H1 (cell line): ENCODE measurements around the gene DNAJB13.

Source experiments
- CHD1 ChIP-seq: IDR thresholded peaks from 2 replicates; pipeline ENCODE4 v1.6.1; 2012; ENCODE audit warnings: low read depth, low read length, improper control_type of control experiment
- EZH2 ChIP-seq: fragments of 200-600 bp; sonication (generic); IDR thresholded peaks from 2 replicates; pipeline ENCODE4 v1.7.1; 2012; ENCODE audit warnings: low read depth, mild to moderate bottlenecking, moderate library complexity, low read length, inconsistent platforms; ENCODE audit not compliant: severe bottlenecking
- POLR2A ChIP-seq, 2 experiments: IDR thresholded peaks; 1 replicate in 1 of 2; 2 replicates in 1 of 2; pipeline ENCODE4 v1.6.1; 2011; ENCODE audit warnings: low read depth in 2 of 2, low read length in 2 of 2, mild to moderate bottlenecking in 2 of 2; ENCODE audit errors: control extremely low read depth in 1 of 2
- TF ChIP-seq, protein P1 (sequence below), 3 experiments: IDR thresholded peaks; 1 replicate in 2 of 3; 2 replicates in 1 of 3; pipeline versions ENCODE4 v1.5.1 to v1.6.1; 2011; ENCODE audit warnings: low read length in 3 of 3, mild to moderate bottlenecking in 3 of 3, inconsistent platforms in 2 of 3, low read depth in 1 of 3, moderate library complexity in 1 of 3; ENCODE audit not compliant: insufficient read depth in 1 of 3; ENCODE audit errors: control extremely low read depth in 1 of 3

DNA sequence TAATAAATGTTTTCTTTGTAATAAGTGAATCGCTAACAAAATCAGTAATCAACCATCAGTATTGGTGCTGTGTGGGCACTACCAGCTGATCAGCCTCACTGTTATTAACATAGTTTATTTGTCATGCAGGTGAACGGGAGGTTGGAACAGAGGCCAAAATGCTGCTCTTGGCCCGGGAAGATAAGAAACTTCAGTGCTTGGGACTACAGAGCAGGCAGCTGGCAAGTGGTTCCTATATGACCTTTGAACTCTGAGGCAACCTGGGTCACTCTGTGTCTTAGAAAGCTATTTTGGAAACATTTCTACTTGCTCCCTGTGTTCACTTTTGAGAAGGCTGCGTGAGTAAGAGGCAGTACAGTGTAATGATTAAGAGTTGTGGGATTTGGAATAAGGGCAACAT, 36.5 kb upstream of the DNAJB13 start:
- TF ChIP-seq, protein P1, sequence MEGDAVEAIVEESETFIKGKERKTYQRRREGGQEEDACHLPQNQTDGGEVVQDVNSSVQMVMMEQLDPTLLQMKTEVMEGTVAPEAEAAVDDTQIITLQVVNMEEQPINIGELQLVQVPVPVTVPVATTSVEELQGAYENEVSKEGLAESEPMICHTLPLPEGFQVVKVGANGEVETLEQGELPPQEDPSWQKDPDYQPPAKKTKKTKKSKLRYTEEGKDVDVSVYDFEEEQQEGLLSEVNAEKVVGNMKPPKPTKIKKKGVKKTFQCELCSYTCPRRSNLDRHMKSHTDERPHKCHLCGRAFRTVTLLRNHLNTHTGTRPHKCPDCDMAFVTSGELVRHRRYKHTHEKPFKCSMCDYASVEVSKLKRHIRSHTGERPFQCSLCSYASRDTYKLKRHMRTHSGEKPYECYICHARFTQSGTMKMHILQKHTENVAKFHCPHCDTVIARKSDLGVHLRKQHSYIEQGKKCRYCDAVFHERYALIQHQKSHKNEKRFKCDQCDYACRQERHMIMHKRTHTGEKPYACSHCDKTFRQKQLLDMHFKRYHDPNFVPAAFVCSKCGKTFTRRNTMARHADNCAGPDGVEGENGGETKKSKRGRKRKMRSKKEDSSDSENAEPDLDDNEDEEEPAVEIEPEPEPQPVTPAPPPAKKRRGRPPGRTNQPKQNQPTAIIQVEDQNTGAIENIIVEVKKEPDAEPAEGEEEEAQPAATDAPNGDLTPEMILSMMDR (IDR thresholded peaks at IDR 0.05; ENCODE audit: control extremely low read depth in 1 of 3, insufficient read depth in 1 of 3, low read depth in 1 of 3, low read length in 3 of 3), result no peak
- no peak for TF ChIP-seq EZH2
- TF ChIP-seq POLR2A (IDR thresholded peaks at IDR 0.05; ENCODE audit: control extremely low read depth in 1 of 2, low read depth in 2 of 2, low read length in 2 of 2), result no peak
- no peak for TF ChIP-seq CHD1
